Coronary artery (tissue), 2 donors: ENCODE data around the gene PPP1R27.
A peak's percentile ranks its signal among the peaks of the same experiment; 100 is the strongest.

Source experiments
- DNase-seq: peaks from one replicate; pipeline ENCODE4 v3.0.0-alpha.2; 2017; ENCODE audit warnings: low spot score
- H3K27ac ChIP-seq, 2 donors: fragments of 200-600 bp; sonication (generic); one replicate each; pipeline ENCODE4 v1.5.1; 2016 to 2019
- H3K4me3 ChIP-seq: fragments of 200-600 bp; sonication (generic); 2 replicates; pipeline ENCODE4 v1.5.1; 2016; ENCODE audit warnings: mild to moderate bottlenecking, moderate library complexity
- CTCF ChIP-seq: fragments of 200-600 bp; sonication (generic); IDR thresholded peaks from one replicate; pipeline ENCODE4 v1.5.1; 2019; ENCODE audit warnings: antibody characterized with exemption

PPP1R27 gene

GRCh38 chr17:81806461-81807209 lies 28.2 kb downstream of the PPP1R27 start:
- no peak for DNase-seq
- TF ChIP-seq CTCF, result no peak
- Histone ChIP-seq H3K27ac (no peak overlapping the region), H3K4me3 (no peak overlapping the region)

- no peak overlapping the region for H3K27ac ChIP-seq
- no peak for DNase-seq
- H3K4me3 ChIP-seq, result no peak overlapping the region
- no peak for TF ChIP-seq CTCF
Measured at GRCh38 chr17:81805707-81806460, 29.0 kb downstream of the PPP1R27 start.

- Histone ChIP-seq H3K27ac (no peak overlapping the region), H3K4me3 (peak overlapping the region; percentile 57)
- DNase-seq, result no peak
- TF ChIP-seq CTCF, result no peak
Measured at GRCh38 chr17:81804559-81805399, 30.1 kb downstream of the PPP1R27 start.

GRCh38 chr17:81803728-81804558 lies 30.9 kb downstream of the PPP1R27 start, which contains the start of gene GCGR:
GCGR (plus strand) TSS chr17:81804150; CDS start chr17:81809019, 4,869 bp downstream.
- Histone ChIP-seq H3K4me3 (peak within 1 kb of the TSS; percentile 57), H3K27ac (no peak within 1 kb of the TSS)
- no peak for TF ChIP-seq CTCF

GRCh38 chr17:81802856-81803643 lies 31.8 kb downstream of the PPP1R27 start:
- Histone ChIP-seq H3K4me3 (no peak overlapping the region), H3K27ac (no peak overlapping the region)
- no peak for TF ChIP-seq CTCF
- DNase-seq, result no peak

More at GRCh38 chr17:81803728-81804558, 30.9 kb downstream of the PPP1R27 start, which contains the start of gene GCGR:
- no peak for DNase-seq
